K562 (cell line): ENCODE results near the gene MED15. TPM values are rescaled to one million over a fixed set of nuclear protein-coding genes. Genes with fewer than 3 reads are reported as not detected.

Experiments
- CHD1 ChIP-seq: fragments of 200-600 bp; sonication (generic); IDR thresholded peaks from one replicate; pipeline ENCODE4 v1.6.1; 2012; ENCODE audit warnings: mild to moderate bottlenecking, moderate library complexity, low read length, inconsistent platforms
- HBP1 ChIP-seq: fragments of 450-650 bp; formaldehyde crosslinking; IDR thresholded peaks from 2 replicates; pipeline ENCODE4 v1.4.0; 2022; ENCODE audit warnings: missing genetic modification characterization
- SRSF1 ChIP-seq: fragments of 200-400 bp; formaldehyde crosslinking; IDR thresholded peaks from 2 replicates; pipeline ENCODE4 v1.6.1; 2017; ENCODE audit warnings: mild to moderate bottlenecking, low read depth, low read length, moderate library complexity
- ZNF407 ChIP-seq: fragments of 450-650 bp; IDR thresholded peaks from 2 replicates; pipeline ENCODE4 v1.6.1; 2016; ENCODE audit warnings: low read depth
- ZNF717 ChIP-seq: fragments of 250-450 bp; sonication (Bioruptor Pico); IDR thresholded peaks from 2 replicates; pipeline ENCODE4 v1.5.0; 2021
- ZNF830 ChIP-seq: fragments of 250-450 bp; sonication (Bioruptor Pico); IDR thresholded peaks from 2 replicates; pipeline ENCODE4 v1.5.0; 2021; ENCODE audit warnings: mild to moderate bottlenecking
- polyA plus RNA-seq, 8 experiments: library from polyadenylated mRNA; depleted of rRNA in 4 of 8; stranded (reverse) in 5 of 8; unstranded in 3 of 8; fragments of >200 nt; fragmentation: Nextera tagmentation in 2 of 8; fragmentation: Illumina TruSeq in 1 of 8; extraction: Ambion mirVana in 2 of 8; extraction: Trizol in 1 of 8; gene quantifications; 2 replicates each; pipeline versions ENCODE4 v1.2.1 to v1.2.3, GENCODE V29; 2011 to 2014; ENCODE audit warnings: inconsistent platforms in 1 of 8, missing spikeins in 1 of 8
- total RNA-seq, 7 experiments: library from RNA; depleted of rRNA in 6 of 7; stranded (reverse); fragments of >200 nt in 6 of 7; fragmentation: Illumina TruSeq in 2 of 7; extraction: Trizol in 2 of 7; gene quantifications; 2 replicates each; pipeline versions ENCODE4 v1.2.1 to v1.2.3, GENCODE V29; 2011 to 2021; ENCODE audit warnings: low replicate concordance in 1 of 7

The MED15 gene
- total and polyA plus RNA-seq, 9 of the 15 experiments (the other 6 are each of a cell fraction or from before 2014, with no cell fraction given), result 4.0 to 271 (median 60.1) TPM

GRCh38 chr22:20511578-20512229 is 4.3 kb downstream of the MED15 start (continued):
- TF ChIP-seq ZNF407 (no peak), HBP1 (CRISPR knock-in tag) (no peak), ZNF830 (no peak), CHD1 (peak; percentile 57), ZNF717 (CRISPR knock-in tag) (no peak), SRSF1 (no peak)
